ENCODE measurements around the gene LSM12.
"Not testable (repeated sequence)": the region's sequence is repeated elsewhere in the genome, so short reads cannot be mapped to it uniquely, and the experiment has no call there.

Gene LSM12

DNA sequence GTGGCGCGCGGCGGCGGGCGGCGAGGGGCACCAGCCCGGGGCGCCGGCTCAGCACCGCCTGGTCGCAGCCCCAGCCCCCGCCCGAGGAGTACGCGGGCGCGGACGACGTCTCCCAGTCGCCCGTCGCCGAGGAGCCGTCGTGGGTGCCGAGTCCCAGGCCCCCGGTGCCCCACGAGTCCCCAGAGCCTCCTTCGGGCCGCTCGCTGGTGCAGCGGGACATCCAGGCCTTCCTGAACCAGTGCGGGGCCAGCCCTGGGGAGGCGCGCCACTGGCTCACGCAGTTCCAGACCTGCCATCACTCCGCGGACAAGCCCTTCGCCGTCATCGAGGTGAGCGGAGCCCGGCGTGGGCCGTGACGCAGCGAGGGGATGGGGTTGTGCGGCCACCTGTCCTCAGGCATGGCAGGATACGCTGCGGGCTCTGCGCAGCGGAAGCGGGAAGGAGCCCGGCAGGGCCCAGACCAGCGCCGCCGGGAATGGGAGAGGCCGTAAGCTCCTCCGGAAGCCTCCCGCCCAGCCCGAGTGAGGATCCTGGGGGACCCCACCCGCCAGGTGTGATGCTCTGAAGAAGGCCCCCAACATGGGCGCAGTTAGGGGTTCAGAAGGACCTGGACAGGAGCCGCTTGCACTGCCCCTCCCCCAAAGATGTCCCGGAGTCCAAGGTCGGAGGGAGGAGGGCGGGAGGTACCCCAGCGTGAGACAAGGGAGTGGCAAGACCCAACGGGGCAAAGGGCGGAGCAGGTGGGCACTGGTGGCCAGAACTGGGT is 61.5 kb downstream of the LSM12 start:
- DNase-seq, result peak; percentile 27

DNA sequence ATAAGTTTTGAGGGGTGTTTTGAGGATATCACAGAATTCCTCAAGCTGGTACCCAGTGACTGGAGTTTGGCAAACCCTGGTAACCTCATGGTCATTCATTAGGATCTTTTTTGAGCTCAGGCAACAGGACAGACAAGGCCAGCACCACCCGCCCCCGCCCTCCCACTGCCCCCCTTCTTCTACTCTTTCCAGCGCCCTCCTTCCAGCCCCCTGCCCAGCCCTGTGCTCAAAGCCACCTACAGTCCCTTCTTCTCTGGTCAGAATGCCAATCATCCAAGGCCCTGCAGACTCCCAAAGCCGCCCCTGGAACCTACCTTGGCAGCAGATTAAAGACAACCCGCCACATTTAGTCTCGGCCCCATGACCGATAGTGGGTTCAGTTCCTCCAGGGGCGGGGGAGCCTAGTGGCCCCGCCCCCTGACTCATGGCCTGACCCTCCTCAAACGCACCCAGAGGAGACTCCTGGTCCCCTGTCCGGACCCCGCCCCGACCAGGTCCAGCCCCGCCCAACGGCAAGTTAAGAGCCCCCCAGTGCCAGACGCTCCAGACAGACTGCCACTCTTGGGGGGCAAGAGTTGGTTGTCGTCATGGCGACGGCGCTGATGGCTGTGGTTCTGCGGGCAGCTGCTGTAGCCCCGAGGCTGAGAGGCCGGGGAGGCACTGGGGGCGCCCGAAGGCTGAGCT is 62.3 kb downstream of the LSM12 start, which contains the start of gene NAGS:
NAGS (plus strand) TSS at position 546 of the 684 bp plus-strand sequence; CDS start at position 588, 42 bp downstream.
- no peak for DNase-seq

DNA sequence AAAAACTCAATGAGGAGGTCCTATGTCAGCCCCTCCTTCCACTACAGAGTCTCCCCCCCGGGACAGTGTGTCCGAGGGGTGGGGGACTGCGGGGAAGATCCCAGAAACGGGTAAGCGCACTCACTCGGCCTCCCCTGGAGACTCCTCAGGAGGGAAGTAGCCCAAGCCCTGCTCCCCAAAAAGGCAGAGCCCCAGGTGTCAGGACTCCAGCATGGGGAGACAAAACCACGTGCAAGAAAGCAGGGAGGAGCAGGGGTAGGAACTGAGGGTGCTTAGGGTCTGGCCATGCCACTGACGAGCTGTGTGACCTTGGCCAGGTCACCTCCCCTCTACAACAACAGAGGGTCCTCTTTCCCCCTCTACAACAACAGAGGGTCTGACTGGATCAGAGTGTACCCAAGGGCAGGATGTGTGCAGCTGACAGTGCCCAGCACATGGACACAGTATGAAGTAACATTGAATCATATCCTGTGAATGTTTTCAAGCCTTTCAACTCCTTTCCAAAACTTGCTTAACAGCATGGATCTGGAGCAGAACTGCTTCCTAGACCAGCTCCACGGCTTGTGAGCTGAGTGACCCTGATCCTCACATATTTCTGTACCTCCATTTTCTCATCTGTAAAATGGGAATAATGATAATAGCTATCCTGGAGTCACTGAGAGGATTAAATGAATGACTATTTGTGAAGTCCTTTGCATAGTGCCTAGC is 64.2 kb downstream of the LSM12 start:
- no peak for DNase-seq

DNA sequence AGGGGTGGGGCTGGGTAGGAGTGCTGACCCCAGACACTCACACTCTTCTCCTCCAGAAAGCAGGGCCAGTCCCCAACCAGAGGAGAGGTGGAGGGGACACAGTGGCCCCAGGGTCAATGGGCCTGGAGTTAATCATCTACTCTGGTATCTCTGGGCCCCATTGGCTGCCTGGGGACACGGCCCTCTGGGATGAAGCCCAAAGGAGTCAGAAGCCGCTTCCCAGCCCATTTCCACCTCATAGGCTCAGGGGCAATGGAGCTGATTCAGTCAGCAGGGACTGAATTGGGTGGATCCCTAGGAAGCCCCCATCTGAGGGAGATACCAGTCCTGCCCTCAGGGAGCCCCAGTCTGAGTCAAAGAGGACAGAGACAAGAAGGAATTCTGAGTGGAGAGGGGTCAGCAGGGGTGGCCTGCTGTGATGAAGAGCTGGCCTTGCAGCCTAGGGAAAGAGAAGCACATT is 65.0 kb downstream of the LSM12 start:
- no peak for DNase-seq

DNA sequence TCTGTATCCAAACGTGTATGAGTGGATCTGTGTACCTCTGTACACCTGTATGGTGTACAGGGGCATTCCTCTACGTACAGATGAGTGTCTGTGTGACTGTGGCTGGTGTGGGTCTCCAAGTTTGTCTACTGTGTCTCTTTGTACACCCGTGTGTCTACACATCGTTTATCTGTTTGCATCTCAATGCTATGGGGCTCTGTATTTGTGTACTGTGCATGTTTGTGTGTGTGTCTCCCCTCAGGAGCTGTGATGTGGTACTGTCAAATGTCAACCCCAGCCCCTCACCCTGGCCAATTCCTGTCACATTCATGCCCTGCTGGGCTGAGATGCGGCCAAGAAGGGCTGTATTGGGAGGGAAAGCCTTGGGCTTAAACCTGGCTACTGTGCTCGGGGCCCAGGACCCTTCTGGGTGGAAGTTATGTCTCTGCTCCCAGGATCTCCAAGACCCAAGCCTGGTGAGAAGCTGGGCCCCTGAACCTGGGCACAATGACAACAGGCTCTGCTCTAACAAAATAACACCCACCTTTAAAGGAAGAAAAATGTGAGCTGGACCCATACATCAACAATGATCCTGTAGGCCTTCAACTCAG is 65.5 kb downstream of the LSM12 start:
- no peak for DNase-seq

DNA sequence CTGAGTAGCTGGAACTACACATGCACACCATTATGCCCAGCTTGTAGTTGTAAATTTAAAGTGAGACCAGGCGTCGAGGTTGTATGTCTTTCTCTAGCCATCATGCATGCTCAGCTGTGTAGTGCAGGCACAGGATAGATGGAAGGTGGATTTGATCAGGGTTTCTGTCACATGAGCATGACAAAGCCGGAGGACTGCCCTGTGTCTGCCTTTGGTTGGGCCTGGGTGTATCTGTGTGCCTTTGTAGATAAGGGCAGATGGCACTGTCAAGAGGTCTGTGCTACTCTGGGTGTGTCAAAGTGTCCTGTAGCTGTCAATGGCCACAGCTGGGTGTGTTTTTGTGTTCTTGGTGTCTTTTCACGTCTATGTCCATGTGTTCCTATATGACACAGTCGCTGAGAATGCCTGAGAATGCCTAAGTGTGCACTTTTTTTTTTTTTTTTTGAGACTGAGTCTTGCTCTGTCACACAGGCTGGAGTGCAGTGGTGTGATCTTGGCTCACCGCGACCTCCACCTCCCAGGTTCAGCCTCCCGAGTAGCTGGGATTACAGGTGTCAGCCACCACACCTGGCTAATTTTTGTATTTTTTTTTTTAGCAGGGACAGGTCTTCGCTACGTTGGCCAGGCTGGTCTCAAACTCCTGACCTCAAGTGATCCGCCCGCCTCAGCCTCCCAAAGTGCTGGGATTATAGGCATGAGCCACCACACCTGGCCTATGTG is 66.2 kb downstream of the LSM12 start:
- no peak for DNase-seq

DNA sequence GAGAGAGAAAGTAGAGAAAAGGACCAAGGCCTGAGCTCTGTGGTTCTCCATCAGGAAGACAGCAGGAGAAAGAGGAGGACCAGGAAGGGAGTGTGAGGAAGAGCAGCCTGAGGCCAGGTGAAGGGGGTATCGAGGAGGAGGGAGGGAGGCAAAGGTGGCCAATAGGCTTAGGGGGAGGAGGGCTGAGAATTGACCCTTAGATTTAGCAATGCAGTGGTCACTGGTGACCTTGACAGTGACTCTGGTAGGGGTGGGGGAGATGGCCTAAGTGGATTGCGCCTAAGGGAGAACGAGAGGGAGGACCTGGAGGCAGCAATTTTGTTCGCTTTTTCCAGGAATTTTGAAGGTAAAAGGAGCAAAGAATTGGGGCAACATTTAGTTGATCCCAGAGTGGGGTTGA is 67.4 kb downstream of the LSM12 start:
- DNase-seq, result no peak

DNA sequence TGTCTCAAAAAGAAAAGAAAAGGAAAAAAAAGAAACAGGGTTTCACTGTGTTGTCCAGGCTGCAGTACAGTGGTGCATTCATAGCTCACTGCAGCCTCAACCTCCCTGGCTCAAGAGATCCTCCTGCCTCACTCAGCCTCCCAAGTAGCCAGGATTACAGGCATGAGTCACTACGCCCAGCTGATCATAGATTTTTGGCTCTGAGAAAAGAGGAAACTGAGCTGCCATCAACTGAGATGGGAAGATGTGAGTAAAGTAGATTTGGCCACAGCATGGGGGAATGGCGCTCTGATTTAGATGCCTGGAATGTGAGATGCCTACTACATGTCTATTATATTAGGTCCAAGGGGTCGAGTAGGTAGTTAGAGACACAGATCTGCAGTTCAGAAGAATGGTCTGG is 67.9 kb downstream of the LSM12 start:
- no peak for DNase-seq

DNA sequence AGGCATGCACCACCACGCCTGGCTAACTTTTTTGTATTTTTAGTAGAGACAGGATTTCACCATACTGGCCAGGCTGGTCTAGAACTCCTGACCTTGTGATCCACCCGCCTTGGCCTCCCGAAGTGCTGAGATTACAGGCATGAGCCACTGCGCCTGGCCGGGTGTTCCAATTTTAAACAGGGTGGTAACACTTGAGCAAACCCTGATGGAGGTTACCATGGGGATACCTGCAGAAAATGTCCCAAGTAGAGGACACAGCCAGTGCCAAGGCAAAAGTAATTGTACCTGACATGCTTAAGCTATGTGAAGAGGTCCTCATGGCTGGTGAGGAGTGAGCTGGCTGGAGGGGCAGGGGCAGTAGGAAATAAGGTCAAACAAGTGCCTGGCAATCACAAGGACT is 69.3 kb downstream of the LSM12 start:
- not testable (repeated sequence) for DNase-seq

DNA sequence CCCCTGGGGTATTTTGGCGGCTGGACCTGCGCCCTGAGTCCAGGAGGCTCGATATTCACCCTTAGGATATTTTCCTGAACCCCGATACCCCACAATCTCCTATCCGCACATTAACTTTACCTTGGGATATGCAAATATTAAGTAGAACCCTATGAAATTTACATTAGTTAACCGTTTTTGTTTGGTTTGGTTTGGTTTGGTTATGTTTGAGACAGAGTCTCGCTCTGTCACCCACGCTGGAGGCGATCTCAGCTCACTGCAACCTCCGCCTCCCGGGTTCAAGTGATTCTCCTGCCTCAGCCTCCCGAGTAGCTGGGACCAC is 71.4 kb downstream of the LSM12 start:
- no peak for DNase-seq

DNA sequence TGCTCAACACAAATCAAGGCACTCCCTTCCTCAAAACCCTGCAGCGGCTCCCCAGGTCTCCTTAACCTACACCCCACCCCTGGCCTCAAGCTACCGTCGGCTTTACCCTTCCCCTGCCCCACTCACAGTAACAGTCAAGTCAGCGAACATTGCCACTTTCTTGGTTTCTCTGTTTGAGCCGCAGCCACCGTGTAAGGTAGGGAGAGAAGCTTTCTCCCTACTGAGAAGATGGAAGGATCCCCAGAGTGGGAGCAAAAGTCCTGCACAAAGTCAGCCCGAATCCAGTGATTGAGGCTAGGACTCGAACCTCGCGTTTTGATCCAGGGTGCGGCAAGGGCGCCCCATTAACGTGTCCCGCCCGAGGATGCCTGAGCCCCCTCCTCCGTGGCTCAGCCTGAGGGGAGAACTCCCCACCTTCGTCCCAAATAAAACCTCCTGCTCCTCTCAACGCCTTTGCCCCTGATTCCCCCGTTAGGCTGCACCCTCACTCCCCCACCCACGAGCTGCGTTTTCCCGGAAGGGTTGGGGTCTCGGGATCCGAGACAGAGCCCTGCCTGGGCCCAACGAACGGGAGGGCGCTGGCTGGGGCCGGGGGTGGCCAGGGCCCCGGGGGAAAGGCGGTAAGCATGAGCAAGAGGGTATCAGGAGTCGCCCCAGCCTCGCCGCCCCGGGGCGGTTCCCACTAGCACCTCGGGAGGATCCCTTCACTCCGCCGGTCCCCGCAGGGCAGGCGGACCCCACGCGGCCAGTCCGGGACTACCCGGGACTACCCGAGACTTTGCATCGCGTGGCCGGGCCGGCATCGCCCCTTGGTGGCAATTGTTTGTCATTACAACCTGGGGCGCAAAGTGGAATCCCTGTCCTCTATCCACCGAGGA is 72.0 kb downstream of the LSM12 start:
- DNase-seq, result peak; percentile 70

DNA sequence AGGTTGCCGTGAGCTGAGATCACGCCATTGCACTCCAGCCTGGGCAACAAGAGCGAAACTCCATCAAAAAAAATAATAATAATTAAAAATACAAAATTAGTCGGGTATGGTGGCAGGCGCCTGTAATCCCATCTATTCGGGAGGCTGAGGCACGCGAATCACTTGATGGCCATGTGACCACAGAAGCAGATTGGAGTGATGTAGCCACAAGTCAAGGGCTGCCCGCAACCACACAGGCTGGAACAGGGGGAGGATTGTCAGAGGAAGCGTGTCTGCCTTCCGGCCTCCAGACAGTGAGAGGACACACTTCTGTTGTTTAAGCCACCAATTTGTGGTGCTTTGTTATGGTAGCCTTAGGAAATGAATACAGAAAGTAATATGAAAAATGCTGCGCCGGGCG is 73.8 kb downstream of the LSM12 start:
- DNase-seq, result no peak

DNA sequence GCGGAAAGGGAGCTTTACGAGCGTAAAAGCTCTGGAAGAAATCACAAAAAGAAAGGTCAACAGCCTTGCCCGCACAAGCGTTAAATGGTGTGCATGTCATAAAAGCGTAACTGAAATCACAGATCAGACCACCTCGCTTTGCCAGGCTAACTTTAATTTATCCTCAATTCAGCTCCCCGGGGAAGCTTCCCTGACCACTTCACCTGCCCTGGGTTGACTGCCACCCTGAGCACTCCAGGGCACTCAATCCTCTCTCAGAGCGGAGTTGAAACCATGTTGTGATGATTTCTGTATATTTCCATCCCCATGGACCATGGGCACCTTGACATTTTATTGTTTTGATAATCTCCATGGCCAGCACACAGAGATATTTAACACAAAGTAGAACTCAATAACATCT is 78.2 kb downstream of the LSM12 start:
- no peak for DNase-seq

DNA sequence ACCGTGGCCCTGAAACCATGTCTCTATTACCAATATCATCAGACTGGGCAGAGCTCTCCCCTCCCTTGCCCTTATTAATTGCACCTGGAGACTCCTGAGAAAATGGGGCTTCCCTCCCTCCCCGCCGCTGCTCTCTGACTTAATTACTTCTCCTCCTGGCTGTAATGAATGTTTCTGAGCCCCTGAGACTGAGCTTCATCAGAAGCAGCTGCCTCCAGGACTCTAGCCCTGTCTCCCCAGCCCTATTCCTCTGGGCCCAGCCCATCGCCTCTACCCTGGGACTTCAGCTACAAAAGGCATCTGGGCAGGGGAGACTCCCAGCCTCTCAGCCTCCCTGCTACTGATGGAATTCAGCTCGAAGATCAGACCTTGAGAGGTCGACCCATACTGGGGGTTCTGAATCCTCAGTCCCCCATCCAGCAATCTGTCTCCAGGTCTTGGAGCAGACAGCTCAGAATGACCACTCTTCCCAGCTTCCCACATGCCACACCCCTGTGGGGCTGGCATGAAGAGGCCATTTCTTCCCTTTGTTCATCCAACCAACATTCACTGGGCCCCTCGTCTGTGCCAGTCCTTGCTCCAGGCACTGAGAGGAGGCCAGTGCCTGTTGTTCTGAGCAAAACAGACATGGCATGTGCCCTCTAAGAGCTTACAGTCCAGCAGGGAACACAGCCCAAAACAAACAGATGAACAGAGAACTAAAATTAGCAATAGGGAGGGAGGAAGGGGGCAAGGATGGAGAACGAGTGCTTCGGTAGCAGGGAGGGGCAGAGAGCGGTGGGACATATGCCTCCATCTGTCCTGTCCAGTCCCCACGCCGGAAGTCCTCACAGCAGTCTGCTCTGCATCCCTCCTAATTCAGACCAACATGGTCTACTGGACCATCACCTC is 79.1 kb downstream of the LSM12 start:
- DNase-seq, result no peak

DNA sequence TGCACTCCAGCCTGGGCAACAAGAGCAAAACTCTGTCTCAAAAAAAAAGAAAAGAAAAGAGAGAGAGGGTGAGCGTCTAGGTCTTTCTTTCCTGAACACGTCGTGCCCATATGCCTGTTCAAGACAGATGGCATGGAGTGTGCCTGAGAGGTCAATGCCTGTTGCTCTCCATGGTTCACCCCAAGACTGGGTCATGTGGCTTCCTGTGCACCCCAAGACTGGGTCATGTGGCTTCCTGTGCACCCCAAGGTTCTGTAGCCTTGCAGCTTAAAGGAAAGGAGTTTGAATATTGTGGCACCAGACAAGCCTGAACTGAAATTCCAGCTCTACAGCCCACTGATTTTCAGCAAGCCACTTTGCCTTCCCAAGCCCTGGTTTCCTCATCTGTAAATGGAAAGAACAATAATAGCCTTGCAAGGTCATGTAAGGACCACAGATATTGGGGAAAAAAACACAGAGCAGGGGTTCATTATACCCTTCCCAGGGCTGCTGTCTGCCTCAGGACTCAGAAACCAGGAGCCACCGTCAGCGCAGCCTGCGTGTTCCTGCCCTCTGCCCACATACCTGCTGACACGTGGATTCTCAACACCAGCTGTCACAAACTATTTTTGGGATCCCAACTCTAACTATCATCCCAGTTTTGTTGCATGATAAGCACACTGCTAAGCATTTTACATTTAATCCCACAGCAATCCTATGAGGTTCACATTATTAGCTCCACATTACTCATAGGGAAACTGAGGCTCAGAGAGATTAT is 80.1 kb downstream of the LSM12 start:
- DNase-seq, result no peak

DNA sequence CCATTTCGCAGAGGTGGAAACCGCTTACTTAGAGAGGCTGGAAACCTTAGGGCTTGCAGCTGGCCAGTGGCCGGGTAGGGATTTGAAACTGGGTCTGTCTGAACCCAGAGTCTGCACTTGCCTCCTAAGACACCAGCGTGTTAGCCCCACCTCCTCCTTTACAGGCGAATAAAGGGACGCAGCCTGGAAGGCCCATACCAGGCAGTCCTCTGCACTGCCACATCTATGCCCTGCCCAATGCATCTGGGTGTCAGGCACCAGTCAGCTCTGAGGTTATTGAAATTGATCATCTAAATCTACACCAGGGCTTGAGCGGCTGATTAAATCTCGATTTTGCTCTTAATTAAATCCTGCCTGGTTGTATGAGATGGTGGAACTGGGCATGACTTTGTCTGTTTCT is 82.0 kb downstream of the LSM12 start:
- DNase-seq, result no peak
